SJCRH30 (cell line): ENCODE data around the gene CFAP92. TPM values are rescaled to one million over a fixed set of nuclear protein-coding genes. Genes with fewer than 3 reads are reported as not detected.

Experiments used
- DNase-seq, 2 experiments: peaks; one replicate each; pipeline ENCODE4 v3.0.0-alpha.2; 2015 to 2020
- H3K27ac ChIP-seq: fragments of 250-450 bp; sonication (Bioruptor Pico); 2 replicates; pipeline ENCODE4 v1.5.1; 2020; ENCODE audit warnings: mild to moderate bottlenecking, moderate library complexity
- H3K27me3 ChIP-seq: fragments of 250-450 bp; sonication (Bioruptor Pico); 2 replicates; pipeline ENCODE4 v1.5.1; 2020; ENCODE audit warnings: mild to moderate bottlenecking, moderate library complexity
- H3K36me3 ChIP-seq: fragments of 250-450 bp; sonication (Bioruptor Pico); 2 replicates; pipeline ENCODE4 v1.5.1; 2020; ENCODE audit warnings: mild to moderate bottlenecking, moderate library complexity
- H3K4me1 ChIP-seq: fragments of 250-450 bp; sonication (Bioruptor Pico); 2 replicates; pipeline ENCODE4 v1.5.1; 2020; ENCODE audit warnings: mild to moderate bottlenecking, moderate library complexity
- H3K4me3 ChIP-seq: fragments of 250-450 bp; sonication (Bioruptor Pico); 2 replicates; pipeline ENCODE4 v1.5.1; 2020; ENCODE audit warnings: mild to moderate bottlenecking, moderate library complexity
- H3K9me3 ChIP-seq: fragments of 250-450 bp; sonication (Bioruptor Pico); replicated peaks from 2 replicates; pipeline ENCODE4 v1.5.1; 2020; ENCODE audit warnings: mild to moderate bottlenecking, moderate library complexity
- total RNA-seq: library from RNA; depleted of rRNA; stranded (reverse); fragments of >200 nt; shearing (Covaris generic); gene quantifications from 2 replicates; pipeline ENCODE4 v1.2.3, GENCODE V29; 2014

Gene CFAP92
- total RNA-seq, 1 experiment from 2014 or later = 0.12 TPM

DNA sequence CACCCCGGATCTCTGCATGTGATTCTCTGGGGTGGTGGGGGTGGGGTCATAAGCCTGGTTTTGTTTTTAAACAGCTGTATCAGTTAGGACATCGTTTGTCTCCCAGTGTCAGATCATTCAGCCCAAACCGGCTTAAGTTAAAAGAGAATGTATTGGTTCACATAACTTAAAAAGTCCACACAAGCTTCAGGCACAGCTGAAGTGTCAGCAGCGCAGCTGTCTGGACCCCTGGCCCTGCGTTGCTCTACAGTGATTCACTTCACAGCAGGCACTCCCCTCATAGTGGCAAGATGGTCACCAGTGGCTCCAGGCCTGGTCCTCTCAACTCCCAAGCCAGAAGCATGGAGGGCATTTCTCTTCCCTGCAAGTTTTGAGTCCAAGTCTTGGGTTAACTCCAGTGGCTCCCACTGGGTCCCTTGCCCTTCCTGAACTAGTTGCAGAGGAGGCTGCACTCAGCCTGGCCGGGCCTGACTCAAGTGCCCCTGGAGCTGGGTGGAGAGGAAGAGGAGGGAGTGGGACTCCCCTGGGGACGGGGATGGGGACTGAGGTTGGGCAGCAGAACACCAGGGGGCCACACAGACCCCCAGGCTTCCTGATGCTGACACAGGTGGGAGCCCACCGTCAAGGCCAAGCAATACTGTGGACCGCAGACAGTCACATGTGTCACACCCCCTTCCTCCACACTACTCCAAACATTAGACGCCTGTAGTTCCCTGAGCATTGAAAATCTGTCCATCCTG, 37.8 kb upstream of the CFAP92 start:
- no peaks in the 10 kb centered on the region for H3K36me3 ChIP-seq
- DNase-seq = peak; percentile 47 to 57
- peaks cover 17% of the 10 kb centered on the region for H3K4me1 ChIP-seq
- H3K9me3 ChIP-seq = no peaks in the 10 kb centered on the region
- no peak overlapping the region for H3K4me3 ChIP-seq
- no peaks in the 10 kb centered on the region for H3K27me3 ChIP-seq
- no peak overlapping the region; the same call in 1 of the 2 replicates for H3K27ac ChIP-seq

DNA sequence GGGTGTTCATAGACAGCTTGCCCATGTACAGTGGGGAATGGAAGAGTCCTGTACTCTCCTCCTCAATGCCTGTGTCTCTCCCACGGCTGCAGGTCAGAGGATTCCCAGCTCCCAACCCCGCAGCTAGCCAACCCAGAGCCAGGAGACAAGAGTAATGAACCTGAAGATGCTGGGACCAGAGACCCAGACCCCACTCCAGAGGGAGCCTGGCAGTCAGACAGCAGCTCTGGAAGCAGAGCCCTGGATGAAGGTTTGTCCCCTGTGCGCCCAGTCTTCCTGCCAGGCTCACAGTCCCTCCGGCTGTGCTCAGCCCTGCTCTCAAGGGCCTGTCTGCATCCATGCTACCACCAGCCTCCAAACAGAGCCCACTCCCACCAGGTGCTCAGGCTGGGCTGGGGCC, 36.7 kb upstream of the CFAP92 start:
- DNase-seq = no peak
- Histone ChIP-seq H3K4me1 (peaks cover 17% of the 10 kb centered on the region), H3K27ac (no peak overlapping the region), H3K36me3 (no peaks in the 10 kb centered on the region), H3K9me3 (no peaks in the 10 kb centered on the region), H3K27me3 (no peaks in the 10 kb centered on the region), H3K4me3 (no peak overlapping the region)

DNA sequence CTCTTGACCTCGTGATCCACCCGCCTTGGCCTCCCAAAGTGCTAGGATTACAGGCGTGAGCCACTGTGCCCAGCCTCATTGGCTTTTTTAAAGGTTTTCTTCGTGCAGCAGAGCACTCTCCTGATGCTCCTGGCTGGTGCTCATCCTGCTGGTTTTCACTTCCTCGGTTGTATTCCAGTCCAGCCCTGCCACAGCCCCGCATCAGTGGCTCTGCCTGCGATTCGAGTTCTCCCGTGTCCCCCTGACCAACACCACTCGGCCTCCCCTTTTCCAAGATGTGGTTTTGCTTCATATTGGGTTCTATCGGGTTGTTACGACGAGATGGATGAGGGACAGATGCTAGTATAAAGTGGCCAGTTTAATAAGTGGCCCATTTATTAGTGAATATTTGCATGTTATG, 35.0 kb upstream of the CFAP92 start:
- H3K36me3 ChIP-seq = no peaks in the 10 kb centered on the region
- no peaks in the 10 kb centered on the region for H3K9me3 ChIP-seq
- DNase-seq = no peak
- H3K4me3 ChIP-seq = no peak overlapping the region
- peaks cover 17% of the 10 kb centered on the region for H3K4me1 ChIP-seq
- H3K27ac ChIP-seq = no peak overlapping the region
- no peaks in the 10 kb centered on the region for H3K27me3 ChIP-seq

GRCh38 chr3:129027544-129027880, 33.6 kb upstream of the CFAP92 start:
- no peaks in the 10 kb centered on the region for H3K9me3 ChIP-seq
- peaks cover 14% of the 10 kb centered on the region for H3K4me1 ChIP-seq
- no peak for DNase-seq
- H3K36me3 ChIP-seq = no peaks in the 10 kb centered on the region
- no peak overlapping the region for H3K27ac ChIP-seq
- peak overlapping the region; percentile 20; the same call in 1 of the 2 replicates for H3K4me3 ChIP-seq
- no peaks in the 10 kb centered on the region for H3K27me3 ChIP-seq

DNA sequence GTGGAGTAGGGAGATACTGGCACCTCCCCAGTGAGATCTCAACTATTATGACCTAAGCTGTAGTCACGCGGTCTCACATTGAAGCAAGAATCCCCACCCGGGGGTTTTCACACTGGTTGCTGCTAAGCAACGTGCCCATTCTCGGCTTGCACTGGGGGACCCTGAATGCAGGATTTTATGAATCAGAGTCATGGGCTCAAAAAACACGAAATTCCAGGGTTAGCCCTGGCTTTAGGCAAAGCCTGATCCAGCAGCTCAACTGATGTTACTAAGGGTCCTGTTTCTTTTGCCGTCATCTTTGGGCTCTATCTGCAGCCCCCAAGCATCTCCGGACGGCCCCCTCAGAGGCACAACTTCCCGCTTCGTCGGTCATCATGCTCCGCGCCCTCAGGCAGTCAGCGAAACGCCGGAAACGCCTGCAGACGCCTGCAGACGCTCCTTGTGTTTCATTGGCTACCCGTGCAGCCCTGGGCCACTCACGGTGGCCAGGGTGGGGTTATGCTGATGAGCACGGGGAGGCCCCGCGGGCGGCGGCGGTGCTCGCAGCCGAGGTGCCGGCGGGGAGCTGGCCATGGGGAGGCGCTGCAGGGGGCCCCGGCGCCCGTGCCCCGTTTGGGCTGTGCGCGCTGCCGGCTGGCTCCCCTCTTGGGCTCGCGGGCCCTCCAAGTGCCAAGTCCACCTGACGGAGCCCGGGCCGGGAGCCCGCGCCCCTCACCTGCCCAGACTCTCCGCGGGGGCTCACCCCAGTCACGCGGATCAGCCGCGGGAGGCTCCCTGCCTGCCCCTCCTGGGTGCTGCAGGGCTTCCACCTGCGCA, 33.1 kb upstream of the CFAP92 start:
- peak overlapping the region; percentile 20 for H3K4me3 ChIP-seq
- H3K9me3 ChIP-seq = no peaks in the 10 kb centered on the region
- H3K27ac ChIP-seq = no peak overlapping the region
- H3K36me3 ChIP-seq = no peaks in the 10 kb centered on the region
- no peaks in the 10 kb centered on the region for H3K27me3 ChIP-seq
- H3K4me1 ChIP-seq = peaks cover 10% of the 10 kb centered on the region; the same call in 1 of the 2 replicates
- peak; percentile 83 to 87 for DNase-seq

DNA sequence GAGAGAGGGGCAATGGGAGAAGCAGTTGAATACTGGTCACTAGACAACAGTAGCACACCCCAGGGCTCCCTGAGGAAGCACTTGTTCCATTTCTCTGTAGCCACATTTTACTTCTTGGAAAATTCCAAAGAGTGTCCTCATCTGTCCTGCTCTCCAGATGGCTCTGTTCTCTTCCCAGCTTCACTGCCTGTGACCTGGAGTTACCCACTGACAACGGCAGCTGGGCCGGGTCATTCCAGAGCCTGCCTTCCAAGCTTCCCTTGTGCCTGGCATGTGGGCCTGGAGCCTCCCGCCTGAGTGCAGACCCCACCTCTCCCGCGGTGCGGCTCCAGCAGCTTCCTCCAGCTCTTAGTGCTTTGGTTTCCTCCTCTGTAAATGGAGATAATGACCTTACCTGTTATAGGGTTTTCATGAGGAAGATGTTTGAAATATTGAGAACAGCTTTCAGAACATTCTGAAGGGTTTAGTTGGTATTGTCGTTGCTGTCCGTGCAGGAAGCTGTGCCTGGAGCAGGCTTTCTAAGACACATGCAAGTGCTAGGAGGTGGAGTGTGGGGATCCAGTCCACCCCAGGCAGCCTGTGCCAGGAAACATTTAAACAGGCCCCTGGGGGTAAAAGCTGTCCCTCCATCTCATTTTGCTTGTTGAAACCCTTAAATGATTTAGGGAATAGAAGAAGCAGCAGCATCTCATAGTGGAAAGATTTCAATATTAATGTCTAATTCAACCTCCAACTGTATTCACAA, 32.0 kb upstream of the CFAP92 start:
- Histone ChIP-seq H3K27ac (no peak overlapping the region), H3K9me3 (no peaks in the 10 kb centered on the region), H3K27me3 (no peaks in the 10 kb centered on the region), H3K36me3 (no peaks in the 10 kb centered on the region), H3K4me1 (0 out of 2 replicates have a peak, but pooled peaks cover 2% of the 10 kb centered on the region), H3K4me3 (no peak overlapping the region)
- DNase-seq = no peak

GRCh38 chr3:129025108-129025507, 31.2 kb upstream of the CFAP92 start:
- H3K27me3 ChIP-seq = no peaks in the 10 kb centered on the region
- no peak overlapping the region for H3K27ac ChIP-seq

DNA sequence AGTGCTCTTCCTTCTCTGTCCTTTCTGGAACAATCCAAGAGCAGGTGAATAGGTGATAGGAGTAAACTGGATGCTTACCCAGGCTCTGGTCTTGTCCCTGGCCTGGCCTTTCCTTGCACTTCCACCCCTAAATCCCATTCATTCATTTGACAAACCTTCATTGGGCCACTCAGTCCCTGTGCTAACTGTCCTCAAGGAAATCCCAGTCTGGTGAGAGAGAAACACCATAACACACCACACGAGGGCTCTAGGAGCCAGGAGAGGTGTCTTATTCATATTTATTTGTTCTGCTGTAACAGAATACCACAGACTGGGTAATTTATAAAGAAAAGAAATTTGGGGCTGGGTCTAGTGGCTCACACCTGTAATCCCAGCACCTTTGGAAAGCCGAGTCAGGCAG, 30.0 kb upstream of the CFAP92 start:
- Histone ChIP-seq H3K9me3 (no peaks in the 10 kb centered on the region), H3K27ac (no peak overlapping the region), H3K4me1 (0 out of 2 replicates have a peak, but pooled peaks cover 2% of the 10 kb centered on the region), H3K4me3 (no peak overlapping the region), H3K27me3 (no peaks in the 10 kb centered on the region), H3K36me3 (no peaks in the 10 kb centered on the region)
- DNase-seq = no peak

More at GRCh38 chr3:129025108-129025507, 31.2 kb upstream of the CFAP92 start:
- DNase-seq = no peak
- Histone ChIP-seq H3K4me3 (no peak overlapping the region), H3K9me3 (no peaks in the 10 kb centered on the region), H3K4me1 (0 out of 2 replicates have a peak, but pooled peaks cover 2% of the 10 kb centered on the region), H3K36me3 (no peaks in the 10 kb centered on the region)

- Histone ChIP-seq H3K36me3 (no peaks in the 10 kb centered on the region), H3K27me3 (no peaks in the 10 kb centered on the region), H3K4me1 (0 out of 2 replicates have a peak, but pooled peaks cover 2% of the 10 kb centered on the region), H3K27ac (no peak overlapping the region), H3K9me3 (no peaks in the 10 kb centered on the region), H3K4me3 (no peak overlapping the region)
- DNase-seq = no peak
These were observed 29.1 kb upstream of the CFAP92 start for GRCh38 chr3:129023008-129023358.

DNA sequence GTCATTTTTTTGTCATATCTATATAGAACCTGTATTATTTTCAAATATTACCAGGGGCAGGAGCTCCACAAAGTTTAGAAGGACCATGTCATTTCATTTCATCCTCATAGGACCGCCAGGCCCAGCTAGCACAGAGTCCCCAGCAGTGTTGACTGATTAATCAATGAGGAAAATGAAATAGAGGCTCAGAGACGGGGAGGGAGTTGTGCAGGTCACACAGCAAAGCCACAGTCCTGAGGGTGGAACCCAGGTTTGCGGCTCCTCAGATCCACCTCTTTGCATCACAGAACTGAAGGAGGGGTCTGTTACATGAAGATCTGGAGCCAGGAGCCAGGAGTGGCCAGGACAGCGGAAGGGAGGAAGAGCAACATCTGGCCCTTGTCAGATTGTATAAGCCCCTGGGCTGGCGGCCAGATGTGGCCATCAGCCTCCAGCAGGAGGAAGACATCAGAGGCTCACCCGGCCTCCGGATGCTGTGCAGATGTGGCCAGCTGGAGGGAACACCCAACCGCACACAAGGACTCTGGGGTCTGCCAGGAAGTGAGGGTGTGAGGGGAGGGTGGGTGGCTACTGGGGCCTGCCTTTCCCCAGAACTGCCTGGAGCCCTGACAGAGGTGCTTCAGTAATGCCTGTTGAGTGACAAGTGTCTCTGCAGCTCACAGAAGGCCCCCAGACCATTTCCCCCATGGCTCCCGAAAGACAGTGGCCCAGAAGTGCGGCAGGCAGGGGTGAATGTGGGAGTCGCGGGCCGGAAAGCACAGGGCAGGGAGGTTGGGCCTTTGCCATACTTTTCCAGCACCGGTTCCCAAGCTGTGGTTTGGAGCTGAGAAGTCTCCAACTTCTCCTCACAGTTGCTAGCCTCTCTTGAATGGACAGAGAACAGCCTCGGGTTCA, 28.5 kb upstream of the CFAP92 start:
- no peaks in the 10 kb centered on the region for H3K9me3 ChIP-seq
- H3K4me1 ChIP-seq = 0 out of 2 replicates have a peak, but pooled peaks cover 2% of the 10 kb centered on the region
- no peak overlapping the region for H3K4me3 ChIP-seq
- no peaks in the 10 kb centered on the region for H3K27me3 ChIP-seq
- no peak for DNase-seq
- no peaks in the 10 kb centered on the region for H3K36me3 ChIP-seq
- no peak overlapping the region for H3K27ac ChIP-seq

GRCh38 chr3:129021140-129021551, 27.3 kb upstream of the CFAP92 start:
- no peaks in the 10 kb centered on the region for H3K4me1 ChIP-seq
- H3K36me3 ChIP-seq = no peaks in the 10 kb centered on the region
- DNase-seq = no peak
- H3K27me3 ChIP-seq = no peaks in the 10 kb centered on the region
- no peak overlapping the region for H3K27ac ChIP-seq
- H3K9me3 ChIP-seq = no peaks in the 10 kb centered on the region
- H3K4me3 ChIP-seq = no peak overlapping the region

- no peak overlapping the region for H3K27ac ChIP-seq
- no peaks in the 10 kb centered on the region for H3K9me3 ChIP-seq
- no peak overlapping the region for H3K4me3 ChIP-seq
- H3K27me3 ChIP-seq = no peaks in the 10 kb centered on the region
- no peaks in the 10 kb centered on the region for H3K36me3 ChIP-seq
- H3K4me1 ChIP-seq = no peaks in the 10 kb centered on the region
- DNase-seq = no peak
These were observed 26.8 kb upstream of the CFAP92 start for GRCh38 chr3:129020691-129021090.

DNA sequence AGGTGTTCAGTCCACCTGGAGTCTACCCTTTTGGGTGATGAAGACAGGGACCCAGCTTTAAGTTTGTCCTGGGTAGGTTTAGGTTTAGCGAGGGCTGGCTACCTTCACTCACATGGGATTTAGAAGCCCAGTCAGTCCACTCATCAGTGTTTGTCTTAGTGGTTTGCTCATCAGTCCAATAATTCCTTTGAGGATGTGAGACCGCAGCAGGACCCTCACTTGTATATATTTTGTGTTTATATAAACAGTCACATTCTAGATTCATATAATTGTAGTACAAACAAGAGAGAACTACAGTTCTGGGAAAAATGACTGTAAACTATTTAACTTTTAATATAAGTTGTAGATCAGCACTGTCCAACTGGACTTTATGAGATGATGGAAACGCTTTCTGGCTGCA, 25.4 kb upstream of the CFAP92 start:
- H3K36me3 ChIP-seq = no peaks in the 10 kb centered on the region
- H3K4me1 ChIP-seq = no peaks in the 10 kb centered on the region
- no peaks in the 10 kb centered on the region for H3K27me3 ChIP-seq
- no peak for DNase-seq
- H3K27ac ChIP-seq = no peak overlapping the region
- H3K4me3 ChIP-seq = no peak overlapping the region
- no peaks in the 10 kb centered on the region for H3K9me3 ChIP-seq

DNA sequence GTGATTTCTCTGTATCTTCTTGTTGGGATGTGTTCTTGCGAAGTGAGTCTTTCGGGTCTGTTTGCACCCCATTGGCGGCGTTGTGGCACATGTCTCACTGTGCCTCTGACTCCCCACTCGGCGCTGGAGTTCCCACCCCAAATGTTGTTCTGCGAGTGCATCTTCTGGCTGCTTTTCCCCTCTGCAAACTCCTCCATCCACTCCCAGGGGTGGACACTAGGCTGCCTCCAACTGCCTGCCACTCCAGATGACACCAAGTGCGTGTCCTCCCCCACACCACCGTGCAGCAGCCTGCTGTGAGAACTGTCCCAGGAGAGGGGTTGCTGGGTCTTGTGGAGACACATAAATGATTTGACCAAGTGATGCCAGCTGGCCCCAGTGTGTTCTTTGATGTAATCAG, 24.9 kb upstream of the CFAP92 start:
- no peak overlapping the region for H3K4me3 ChIP-seq
- H3K27me3 ChIP-seq = no peaks in the 10 kb centered on the region
- H3K4me1 ChIP-seq = no peaks in the 10 kb centered on the region
- no peaks in the 10 kb centered on the region for H3K9me3 ChIP-seq
- DNase-seq = no peak
- H3K36me3 ChIP-seq = no peaks in the 10 kb centered on the region
- H3K27ac ChIP-seq = no peak overlapping the region
